Dermis microvascular lymphatic vessel endothelial cell (primary cell): ENCODE measurements around the gene SMAD5. TPM values are rescaled to one million over a fixed set of nuclear protein-coding genes. Genes with fewer than 3 reads are reported as not detected.
A peak's percentile ranks its signal among the peaks of the same experiment; 100 is the strongest.

ENCODE experiments used
- DNase-seq, 2 donors: peaks; one replicate each; pipeline versions ENCODE4 v3.0.0 to v3.0.0-alpha.2; 2010; ENCODE audit warnings: low read depth in 2 of 2
- total RNA-seq: library from RNA; depleted of rRNA; stranded (reverse); fragments of >200 nt; gene quantifications from 2 replicates; pipeline ENCODE4 v1.2.1, GENCODE V29; 2014

SMAD5 gene
- total RNA-seq, 1 donor from 2014 or later = 29.0 TPM

- no peak for DNase-seq
Measured at GRCh38 chr5:136153581-136154236, 21.1 kb downstream of the SMAD5 start.

DNA sequence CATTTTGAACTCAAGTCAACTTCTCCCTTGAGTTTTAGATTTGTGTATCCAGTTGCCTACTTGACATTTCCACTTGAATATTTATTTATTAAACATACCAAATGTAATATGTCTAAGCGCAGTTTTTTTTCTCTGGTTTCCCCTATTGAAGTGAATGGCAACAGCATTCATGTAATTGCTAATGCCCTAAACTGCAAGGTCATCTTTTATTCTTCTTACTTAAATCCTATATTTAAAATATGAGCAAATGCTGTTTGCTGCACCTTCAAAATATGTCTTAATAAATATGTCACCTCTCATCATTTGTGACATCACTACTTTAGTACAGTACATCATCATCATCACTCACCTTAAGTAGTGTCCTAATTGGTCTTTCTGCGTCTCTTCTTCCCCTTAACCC, 22.4 kb downstream of the SMAD5 start:
- DNase-seq = no peak

- no peak for DNase-seq
Measured at GRCh38 chr5:136155761-136156160, 23.1 kb downstream of the SMAD5 start.

DNA sequence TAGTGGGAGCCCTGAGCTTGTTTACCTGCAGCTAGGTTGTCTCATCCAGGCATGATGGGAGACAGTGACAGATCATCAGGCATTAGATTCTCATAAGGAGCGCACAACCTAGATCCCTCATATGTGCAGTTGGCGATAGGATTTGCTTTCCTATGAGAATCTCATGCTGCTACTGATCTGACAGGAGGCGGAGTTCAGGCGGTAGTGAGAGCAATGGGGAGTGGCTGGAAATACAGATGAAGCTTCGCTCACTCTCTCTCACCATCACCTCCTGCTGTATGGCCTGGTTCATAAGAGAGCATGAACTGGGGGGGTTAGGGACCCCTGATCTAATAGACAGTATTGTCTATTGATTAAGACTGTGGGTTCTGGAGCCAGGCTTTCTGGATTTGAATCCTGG, 24.9 kb downstream of the SMAD5 start:
- DNase-seq = no peak

DNA sequence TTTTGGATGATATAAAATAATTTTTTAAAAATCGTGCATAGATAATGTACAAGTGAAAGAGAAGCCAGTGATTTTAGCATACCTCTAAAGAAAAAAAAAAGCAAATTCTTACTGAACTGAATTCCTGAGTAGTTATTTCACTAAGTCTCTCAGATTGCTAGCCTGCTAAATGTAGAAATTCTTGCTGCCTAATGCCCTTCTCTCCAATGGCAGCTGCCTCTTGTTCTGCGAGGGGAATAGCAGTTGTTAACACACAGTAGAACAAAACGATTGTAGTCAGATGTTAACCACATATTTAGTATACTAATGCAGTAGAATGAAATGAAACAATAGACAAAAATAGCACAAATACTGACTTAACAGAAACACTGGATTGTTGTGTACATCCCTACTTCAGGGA, 26.8 kb downstream of the SMAD5 start:
- no peak for DNase-seq

DNA sequence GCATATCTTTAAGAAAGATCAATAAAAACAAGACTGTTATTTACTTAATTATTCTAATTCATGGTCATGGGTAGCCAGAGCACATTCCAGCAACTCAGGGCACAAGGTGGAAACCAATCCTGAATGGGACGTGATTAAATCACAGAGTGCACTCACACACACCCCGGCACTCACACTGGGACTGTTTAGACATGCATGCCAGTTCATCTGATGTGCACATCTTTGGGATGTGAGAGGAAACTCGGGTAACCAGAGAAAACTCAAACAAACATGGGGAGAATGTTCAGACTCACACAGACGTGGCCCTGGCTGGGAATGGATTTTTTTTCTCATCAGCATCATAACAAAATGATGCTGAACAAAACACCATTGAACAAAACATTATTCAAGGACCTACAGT, 29.4 kb downstream of the SMAD5 start:
- DNase-seq = no peak

GRCh38 chr5:136164226-136164625, 31.6 kb downstream of the SMAD5 start:
- DNase-seq = no peak

GRCh38 chr5:136166909-136167308, 34.3 kb downstream of the SMAD5 start:
- DNase-seq = no peak

DNA sequence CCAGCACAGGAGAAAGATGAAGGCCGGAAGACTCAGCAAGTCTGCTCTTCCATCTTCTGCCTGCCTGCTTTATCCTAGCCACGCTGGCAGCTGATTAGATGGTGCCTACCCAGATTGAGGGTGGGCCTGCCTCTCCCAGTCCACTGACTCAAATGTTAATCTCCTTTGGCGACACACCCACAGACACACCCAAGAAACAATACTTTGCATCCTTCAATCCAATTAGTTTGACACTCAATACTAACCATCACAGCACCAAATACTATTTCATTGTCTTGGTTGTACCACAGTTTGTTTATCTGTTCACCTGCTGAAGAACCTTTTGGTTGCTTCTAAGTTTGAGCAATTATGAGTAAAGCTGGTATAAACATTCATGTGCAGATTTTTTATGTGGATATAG, 36.6 kb downstream of the SMAD5 start:
- DNase-seq = no peak

DNA sequence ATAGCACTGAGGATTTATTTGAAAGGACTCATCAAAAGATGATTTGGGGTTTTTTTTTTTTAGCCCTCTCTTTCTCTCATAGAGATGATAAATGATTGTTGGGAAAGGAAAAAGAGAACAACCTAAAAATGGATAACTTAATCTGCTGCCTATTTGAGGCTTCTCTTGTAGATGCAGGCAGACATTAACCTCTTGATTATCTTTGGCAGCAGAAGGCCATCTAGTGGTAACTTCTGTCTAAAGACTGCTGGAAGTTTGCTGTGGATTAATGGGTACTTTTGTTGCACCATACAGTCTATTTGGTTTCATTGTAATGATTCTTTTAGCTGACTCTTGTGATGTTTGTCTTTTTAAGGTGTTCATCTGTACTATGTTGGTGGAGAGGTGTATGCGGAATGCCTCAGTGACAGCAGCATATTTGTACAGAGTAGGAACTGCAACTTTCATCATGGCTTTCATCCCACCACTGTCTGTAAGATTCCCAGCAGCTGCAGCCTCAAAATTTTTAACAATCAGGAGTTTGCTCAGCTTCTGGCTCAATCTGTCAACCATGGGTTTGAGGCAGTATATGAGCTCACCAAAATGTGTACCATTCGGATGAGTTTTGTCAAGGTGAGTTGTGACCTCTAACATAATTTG, 41.5 kb downstream of the SMAD5 start:
- DNase-seq = peak; percentile 51 to 67

- DNase-seq = no peak
Measured at GRCh38 chr5:136182618-136183017, 50.0 kb downstream of the SMAD5 start.

DNA sequence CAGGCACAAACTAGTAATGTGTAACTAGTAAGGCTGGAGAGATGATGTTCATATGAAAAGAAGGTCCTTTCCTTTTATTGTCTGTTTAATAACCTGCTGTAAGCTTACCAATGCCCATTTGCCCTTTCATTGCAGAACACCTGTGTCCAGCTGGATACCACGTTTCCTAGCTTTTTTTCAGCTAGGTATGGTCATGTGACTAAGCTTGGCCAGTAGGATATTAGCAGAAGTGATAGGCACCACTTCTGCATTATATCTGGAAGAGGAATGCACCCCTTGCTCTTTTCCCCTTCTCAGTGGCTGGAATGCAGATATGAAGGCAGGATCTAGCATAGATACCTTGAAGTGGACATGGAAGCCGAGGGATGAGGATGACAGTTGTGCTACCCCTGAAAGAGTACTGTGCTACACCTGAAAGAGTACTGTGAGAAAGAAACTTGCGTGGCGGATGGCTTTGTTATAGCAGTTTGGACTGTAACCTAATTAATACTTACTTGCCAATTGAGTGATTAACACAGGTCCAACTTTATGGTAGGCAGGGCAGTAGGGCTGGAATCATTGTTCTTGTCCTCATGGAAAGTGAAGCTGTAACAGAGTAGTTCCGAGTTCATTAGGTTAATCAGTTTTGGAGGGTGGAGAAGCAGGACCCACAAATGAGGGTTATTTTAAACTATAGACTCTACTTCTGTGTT, 53.5 kb downstream of the SMAD5 start:
- DNase-seq = no peak

- no peak for DNase-seq
Measured at GRCh38 chr5:136186796-136187195, 54.2 kb downstream of the SMAD5 start.

DNA sequence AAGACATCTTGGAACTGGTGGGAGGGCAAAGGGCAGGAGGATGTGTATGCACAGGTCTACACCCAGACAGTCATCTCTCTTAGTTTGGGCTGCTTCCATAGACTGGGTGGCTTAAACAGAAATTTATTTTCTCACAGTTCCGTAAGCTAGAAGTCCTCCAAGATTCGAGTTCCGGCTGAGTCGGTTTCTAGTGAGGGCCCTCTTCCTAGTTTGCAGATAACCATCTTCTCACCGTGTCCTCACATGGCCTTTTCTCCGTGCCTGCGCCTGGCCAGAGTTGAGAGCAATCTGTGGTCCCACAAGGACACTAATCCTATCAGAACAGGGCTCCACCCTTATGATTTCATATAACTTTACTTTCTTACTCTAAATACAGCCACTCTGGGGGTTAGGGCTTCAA, 56.2 kb downstream of the SMAD5 start:
- no peak for DNase-seq

DNA sequence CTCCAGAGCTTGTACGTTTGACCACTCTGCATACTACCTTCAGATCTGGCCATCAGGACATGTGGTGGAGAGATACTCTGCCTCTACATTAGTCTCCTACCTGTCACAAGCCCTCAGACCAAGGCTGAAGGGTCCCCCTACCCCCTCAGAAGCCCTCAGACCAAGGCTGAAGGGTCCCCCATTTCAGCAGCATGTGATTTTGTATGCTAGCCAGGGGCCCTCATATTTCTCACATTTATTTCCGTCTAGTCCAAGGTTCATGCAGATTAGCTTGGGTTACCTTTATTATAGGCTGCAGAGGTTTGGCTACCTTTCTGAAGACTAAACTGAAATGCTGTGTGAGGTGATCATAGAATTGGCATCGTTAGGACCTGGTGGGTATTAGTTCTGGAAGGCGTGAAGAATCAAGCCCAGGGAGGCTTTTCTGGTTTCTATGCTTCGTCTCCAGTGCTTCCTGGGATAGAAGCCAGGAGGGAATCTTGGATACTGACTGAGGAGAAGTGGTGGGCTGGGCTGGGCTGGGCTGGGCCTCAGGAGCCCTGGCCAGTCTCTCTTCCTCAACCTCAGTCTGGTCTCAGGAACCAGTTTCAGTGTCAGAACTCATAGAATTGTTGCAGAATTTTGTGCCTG, 57.6 kb downstream of the SMAD5 start:
- no peak for DNase-seq

DNA sequence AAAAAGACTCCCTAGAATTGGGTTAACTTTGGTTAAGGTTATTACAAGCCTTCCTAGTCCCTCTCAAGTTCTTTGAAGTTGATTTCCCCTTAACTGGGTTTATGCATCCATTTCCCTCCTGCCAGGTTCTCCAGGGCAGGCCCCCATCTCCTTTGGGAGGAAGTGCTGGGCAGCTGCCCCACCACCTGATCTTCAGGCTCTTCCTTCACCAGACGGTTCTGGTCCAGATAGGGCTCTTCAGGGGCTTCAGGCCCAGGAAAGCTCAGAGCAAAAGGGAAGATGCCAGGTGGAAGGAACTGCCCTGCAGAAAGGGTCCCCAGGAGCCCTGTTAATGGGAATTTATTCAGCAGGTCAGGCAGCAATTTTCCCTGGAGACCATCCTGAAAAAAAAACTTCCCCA, 58.3 kb downstream of the SMAD5 start:
- no peak for DNase-seq

DNA sequence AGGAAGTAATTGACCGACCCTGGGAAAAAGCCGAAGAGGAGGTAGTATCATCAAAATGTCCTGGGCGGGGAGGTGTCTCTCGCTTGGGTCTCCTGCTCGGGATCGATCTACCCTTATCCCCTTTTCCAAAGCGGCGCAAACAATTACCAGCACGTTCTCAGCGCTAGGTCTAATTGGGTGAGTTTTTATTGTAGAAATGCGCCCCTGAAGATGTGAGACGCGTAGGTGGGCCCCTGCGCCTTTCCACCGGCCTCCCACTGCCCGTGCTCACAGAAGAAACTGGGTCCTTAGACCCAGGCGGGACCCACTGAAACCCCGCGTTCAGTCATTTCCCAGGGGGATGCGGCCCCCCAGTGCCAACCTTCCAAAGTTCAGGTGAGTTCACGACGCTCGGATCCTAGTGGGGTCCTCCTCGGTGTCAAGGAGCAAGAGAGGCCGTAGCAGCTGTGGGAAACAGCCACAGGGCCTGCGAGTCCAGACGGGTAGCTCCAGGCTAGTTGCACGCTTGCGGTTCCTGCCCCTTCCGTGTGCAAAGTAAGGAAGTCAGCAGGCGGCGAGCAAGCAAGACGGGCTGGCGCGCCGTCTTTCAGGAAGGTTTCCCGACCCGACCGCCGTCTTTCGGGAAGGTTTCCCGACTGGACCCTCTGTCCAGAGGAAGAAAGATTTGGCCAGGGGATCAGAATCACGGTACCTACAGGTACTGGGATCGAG, 58.8 kb downstream of the SMAD5 start:
- peak in 1 of 2 donors; percentile 35 for DNase-seq

GRCh38 chr5:136192015-136192525, 59.4 kb downstream of the SMAD5 start:
- peak in 1 of 2 donors; percentile 18 for DNase-seq

- DNase-seq = peak in 1 of 2 donors; percentile 19
Measured at GRCh38 chr5:136192526-136193321, 60.1 kb downstream of the SMAD5 start, which contains the start of gene SMIM32. TSS of gene SMIM32 (minus strand) at chr5:136193162. CDS start at chr5:136192524, 638 bp downstream.

- no peak for DNase-seq
Measured at GRCh38 chr5:136193322-136193935, 60.8 kb downstream of the SMAD5 start.
